ENCODE measurements around the gene SIM2.

SIM2 gene, protein sequence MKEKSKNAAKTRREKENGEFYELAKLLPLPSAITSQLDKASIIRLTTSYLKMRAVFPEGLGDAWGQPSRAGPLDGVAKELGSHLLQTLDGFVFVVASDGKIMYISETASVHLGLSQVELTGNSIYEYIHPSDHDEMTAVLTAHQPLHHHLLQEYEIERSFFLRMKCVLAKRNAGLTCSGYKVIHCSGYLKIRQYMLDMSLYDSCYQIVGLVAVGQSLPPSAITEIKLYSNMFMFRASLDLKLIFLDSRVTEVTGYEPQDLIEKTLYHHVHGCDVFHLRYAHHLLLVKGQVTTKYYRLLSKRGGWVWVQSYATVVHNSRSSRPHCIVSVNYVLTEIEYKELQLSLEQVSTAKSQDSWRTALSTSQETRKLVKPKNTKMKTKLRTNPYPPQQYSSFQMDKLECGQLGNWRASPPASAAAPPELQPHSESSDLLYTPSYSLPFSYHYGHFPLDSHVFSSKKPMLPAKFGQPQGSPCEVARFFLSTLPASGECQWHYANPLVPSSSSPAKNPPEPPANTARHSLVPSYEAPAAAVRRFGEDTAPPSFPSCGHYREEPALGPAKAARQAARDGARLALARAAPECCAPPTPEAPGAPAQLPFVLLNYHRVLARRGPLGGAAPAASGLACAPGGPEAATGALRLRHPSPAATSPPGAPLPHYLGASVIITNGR

DNA sequence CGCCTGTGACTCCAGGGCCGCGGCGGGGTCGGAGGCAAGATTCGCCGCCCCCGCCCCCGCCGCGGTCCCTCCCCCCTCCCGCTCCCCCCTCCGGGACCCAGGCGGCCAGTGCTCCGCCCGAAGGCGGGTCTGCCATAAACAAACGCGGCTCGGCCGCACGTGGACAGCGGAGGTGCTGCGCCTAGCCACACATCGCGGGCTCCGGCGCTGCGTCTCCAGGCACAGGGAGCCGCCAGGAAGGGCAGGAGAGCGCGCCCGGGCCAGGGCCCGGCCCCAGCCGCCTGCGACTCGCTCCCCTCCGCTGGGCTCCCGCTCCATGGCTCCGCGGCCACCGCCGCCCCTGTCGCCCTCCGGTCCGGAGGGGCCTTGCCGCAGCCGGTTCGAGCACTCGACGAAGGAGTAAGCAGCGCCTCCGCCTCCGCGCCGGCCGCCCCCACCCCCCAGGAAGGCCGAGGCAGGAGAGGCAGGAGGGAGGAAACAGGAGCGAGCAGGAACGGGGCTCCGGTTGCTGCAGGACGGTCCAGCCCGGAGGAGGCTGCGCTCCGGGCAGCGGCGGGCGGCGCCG, at the start of gene SIM2:
TSS of gene SIM2 (plus strand) at position 135 of the 565 bp plus-strand sequence. CDS start 632 bp downstream, outside the sequence.
- Histone ChIP-seq H3K27me3 (ENCODE audit: control insufficient read depth, low read length) (peaks cover 7% of the 10 kb centered on the region; the same call in 1 of the 2 replicates), H3K4me3 (ENCODE audit: low read length) (no peak within 1 kb of the TSS), H3K4me2 (ENCODE audit: low read length) (no peak within 1 kb of the TSS), H3K27ac (ENCODE audit: low read depth, low read length) (no peak within 1 kb of the TSS), H3K79me2 (ENCODE audit: control insufficient read depth, low read length) (no peaks in the 10 kb centered on the region), H3F3A (ENCODE audit: control insufficient read depth, insufficient read depth) (no peaks in the 10 kb centered on the region), H3K9me3 (ENCODE audit: control insufficient read depth, insufficient read depth, low read length) (peaks cover 2% of the 10 kb centered on the region; the same call in 1 of the 2 replicates), H3K9me2 (replicated peaks; ENCODE audit: control insufficient read depth, low read length) (no peaks in the 10 kb centered on the region), H3K36me3 (ENCODE audit: control insufficient read depth, low read length) (no peaks in the 10 kb centered on the region), H4K20me1 (ENCODE audit: control insufficient read depth, insufficient read depth, low read depth, low read length) (no peaks in the 10 kb centered on the region), H3K4me1 (ENCODE audit: control insufficient read depth, low read length) (no peaks in the 10 kb centered on the region)
- TF ChIP-seq, protein P1, sequence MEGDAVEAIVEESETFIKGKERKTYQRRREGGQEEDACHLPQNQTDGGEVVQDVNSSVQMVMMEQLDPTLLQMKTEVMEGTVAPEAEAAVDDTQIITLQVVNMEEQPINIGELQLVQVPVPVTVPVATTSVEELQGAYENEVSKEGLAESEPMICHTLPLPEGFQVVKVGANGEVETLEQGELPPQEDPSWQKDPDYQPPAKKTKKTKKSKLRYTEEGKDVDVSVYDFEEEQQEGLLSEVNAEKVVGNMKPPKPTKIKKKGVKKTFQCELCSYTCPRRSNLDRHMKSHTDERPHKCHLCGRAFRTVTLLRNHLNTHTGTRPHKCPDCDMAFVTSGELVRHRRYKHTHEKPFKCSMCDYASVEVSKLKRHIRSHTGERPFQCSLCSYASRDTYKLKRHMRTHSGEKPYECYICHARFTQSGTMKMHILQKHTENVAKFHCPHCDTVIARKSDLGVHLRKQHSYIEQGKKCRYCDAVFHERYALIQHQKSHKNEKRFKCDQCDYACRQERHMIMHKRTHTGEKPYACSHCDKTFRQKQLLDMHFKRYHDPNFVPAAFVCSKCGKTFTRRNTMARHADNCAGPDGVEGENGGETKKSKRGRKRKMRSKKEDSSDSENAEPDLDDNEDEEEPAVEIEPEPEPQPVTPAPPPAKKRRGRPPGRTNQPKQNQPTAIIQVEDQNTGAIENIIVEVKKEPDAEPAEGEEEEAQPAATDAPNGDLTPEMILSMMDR (IDR thresholded peaks at IDR 0.05; ENCODE audit: low read depth, low read length, poor library complexity, severe bottlenecking) = no peak
- TF ChIP-seq EZH2phosphoT487 (IDR thresholded peaks at IDR 0.05; ENCODE audit: borderline replicate concordance, low read length) = no peak

DNA sequence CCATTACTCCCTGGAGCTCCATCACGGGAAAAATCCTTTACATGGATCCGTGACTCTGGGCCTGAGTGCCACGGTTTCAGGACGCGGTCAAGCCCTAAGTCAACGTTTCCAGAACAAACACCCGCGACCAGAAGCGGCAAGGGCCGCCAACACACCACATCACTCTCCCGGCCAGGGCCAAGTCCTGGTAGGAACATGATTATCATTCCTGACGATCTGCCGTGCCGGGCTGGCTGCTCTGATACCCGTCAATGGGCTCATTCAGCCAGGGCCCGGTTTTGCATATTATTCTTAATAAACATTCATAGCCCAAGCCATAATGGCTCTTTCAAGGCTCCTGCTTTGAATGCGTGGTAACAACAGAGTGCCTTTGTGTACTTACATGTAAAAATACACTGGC, 44.6 kb upstream of the SIM2 start:
- no peaks in the 10 kb centered on the region for H3F3A ChIP-seq (ENCODE audit: control insufficient read depth, insufficient read depth)
- no peak for TF ChIP-seq EZH2phosphoT487 (IDR thresholded peaks at IDR 0.05; ENCODE audit: borderline replicate concordance, low read length)
- TF ChIP-seq, protein P1 (IDR thresholded peaks at IDR 0.05; ENCODE audit: low read depth, low read length, poor library complexity, severe bottlenecking) = no peak

DNA sequence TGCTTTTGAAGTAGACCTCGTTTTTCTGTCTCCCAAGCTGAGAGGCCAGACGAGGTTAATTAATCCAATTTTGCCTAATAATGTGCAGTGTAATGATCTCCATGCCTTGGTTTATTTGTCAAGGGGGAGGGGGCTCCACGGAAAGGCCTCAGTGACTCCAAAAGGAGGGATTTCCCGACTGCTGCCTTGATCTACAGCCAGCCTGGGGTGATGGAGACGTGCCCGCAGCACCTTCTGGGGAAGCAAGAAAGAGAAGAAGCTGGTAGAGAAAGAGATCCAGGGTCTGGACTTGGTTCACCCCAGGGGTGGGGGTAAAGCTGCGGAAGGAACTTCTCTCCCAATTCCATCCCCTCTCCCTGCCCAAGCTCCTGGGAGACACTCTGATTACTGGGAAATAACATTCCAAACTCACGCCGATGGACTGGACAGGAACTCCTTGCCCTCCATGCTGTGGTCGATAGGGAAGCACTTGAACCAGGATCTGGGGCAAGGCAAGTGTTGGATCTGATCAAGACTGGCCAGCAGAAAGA, 44.1 kb upstream of the SIM2 start:
- no peak overlapping the region for H3K4me3 ChIP-seq (ENCODE audit: low read length)
- H4K20me1 ChIP-seq (ENCODE audit: control insufficient read depth, insufficient read depth, low read depth, low read length) = no peaks in the 10 kb centered on the region
- no peaks in the 10 kb centered on the region for H3K36me3 ChIP-seq (ENCODE audit: control insufficient read depth, low read length)
- TF ChIP-seq, protein P1 (IDR thresholded peaks at IDR 0.05; ENCODE audit: low read depth, low read length, poor library complexity, severe bottlenecking) = no peak
- H3K9me2 ChIP-seq (replicated peaks; ENCODE audit: control insufficient read depth, low read length) = no peaks in the 10 kb centered on the region
- H3K79me2 ChIP-seq (ENCODE audit: control insufficient read depth, low read length) = no peaks in the 10 kb centered on the region
- H3K4me2 ChIP-seq (ENCODE audit: low read length) = no peak overlapping the region
- H3K4me1 ChIP-seq (ENCODE audit: control insufficient read depth, low read length) = no peaks in the 10 kb centered on the region
- no peaks in the 10 kb centered on the region for H3K9me3 ChIP-seq (ENCODE audit: control insufficient read depth, insufficient read depth, low read length)
- no peaks in the 10 kb centered on the region for H3F3A ChIP-seq (ENCODE audit: control insufficient read depth, insufficient read depth)
- no peak overlapping the region for H3K27ac ChIP-seq (ENCODE audit: low read depth, low read length)
- H3K27me3 ChIP-seq (ENCODE audit: control insufficient read depth, low read length) = no peaks in the 10 kb centered on the region

More for the DNA sequence above, 44.6 kb upstream of the SIM2 start:
- Histone ChIP-seq H3K36me3 (ENCODE audit: control insufficient read depth, low read length) (no peaks in the 10 kb centered on the region), H3K9me2 (replicated peaks; ENCODE audit: control insufficient read depth, low read length) (no peaks in the 10 kb centered on the region), H3K27me3 (ENCODE audit: control insufficient read depth, low read length) (no peaks in the 10 kb centered on the region), H3K4me1 (ENCODE audit: control insufficient read depth, low read length) (no peaks in the 10 kb centered on the region), H3K4me3 (ENCODE audit: low read length) (no peak overlapping the region), H3K4me2 (ENCODE audit: low read length) (no peak overlapping the region), H3K9me3 (ENCODE audit: control insufficient read depth, insufficient read depth, low read length) (no peaks in the 10 kb centered on the region), H3K79me2 (ENCODE audit: control insufficient read depth, low read length) (no peaks in the 10 kb centered on the region), H4K20me1 (ENCODE audit: control insufficient read depth, insufficient read depth, low read depth, low read length) (no peaks in the 10 kb centered on the region), H3K27ac (ENCODE audit: low read depth, low read length) (no peak overlapping the region)

All from DOHH2 (cell line).